Breast epithelium (tissue), 3 donors: ENCODE results near the gene IMMP2L.

Experiments
- CTCF ChIP-seq, 3 donors: fragments of 450-650 bp; IDR thresholded peaks; one replicate each; pipeline ENCODE4 v1.5.1; 2016 to 2017; ENCODE audit warnings: antibody characterized with exemption in 3 of 3, mild to moderate bottlenecking in 3 of 3, moderate library complexity in 3 of 3
- POLR2A ChIP-seq: fragments of 450-650 bp; IDR thresholded peaks from one replicate; pipeline ENCODE4 v1.6.1; 2016; ENCODE audit warnings: antibody characterized with exemption, mild to moderate bottlenecking, moderate library complexity
- POLR2AphosphoS5 ChIP-seq, 3 donors: sonication (generic); formaldehyde crosslinking; IDR thresholded peaks; one replicate each; pipeline ENCODE4 v1.6.1; 2017; ENCODE audit warnings: antibody characterized with exemption in 3 of 3

GRCh38 chr7:111192614-111193413, 369.5 kb downstream of the IMMP2L start:
- no peak for TF ChIP-seq CTCF (IDR thresholded peaks at IDR 0.05)
- TF ChIP-seq POLR2A = no peak
- TF ChIP-seq POLR2AphosphoS5 (IDR thresholded peaks at IDR 0.05) = no peak
